Activated CD8-positive, alpha-beta T cell treated with anti-CD3 and anti-CD28 coated beads for 36 hours (primary cell): ENCODE measurements around the gene WDR82. TPM values are rescaled to one million over a fixed set of nuclear protein-coding genes. Genes with fewer than 3 reads are reported as not detected.

ENCODE experiments used
- ATAC-seq: fragments of 200-7000 bp; cut with Tn5 transposase; one replicate; pipeline ENCODE4 v1.10.0; 2021; ENCODE audit warnings: mild to moderate bottlenecking, moderate library complexity
- CTCF ChIA-PET: fragments of 350-600 bp; sonication (Branson Sonifier 250); formaldehyde crosslinking; loops from one replicate; lab custom pipeline; 2021; ENCODE audit warnings: antibody characterized with exemption; lab: Charles Lee
- POLR2A ChIA-PET: fragments of 350-600 bp; sonication (Branson Sonifier 250); formaldehyde crosslinking; loops from one replicate; lab custom pipeline; 2021; ENCODE audit warnings: antibody characterized with exemption; lab: Charles Lee
- DNase-seq: peaks from one replicate; pipeline ENCODE4 v3.0.0-alpha.2; 2020
- H3K27ac Mint-ChIP-seq: one replicate; pipeline ENCODE4 v1.8.0; 2021; ENCODE audit warnings: mild to moderate bottlenecking, mixed read lengths
- H3K27me3 Mint-ChIP-seq: one replicate; pipeline ENCODE4 v1.8.0; 2021; ENCODE audit warnings: mixed read lengths
- H3K36me3 Mint-ChIP-seq: one replicate; pipeline ENCODE4 v1.8.0; 2021; ENCODE audit warnings: low read depth, mixed read lengths
- H3K4me1 Mint-ChIP-seq: one replicate; pipeline ENCODE4 v1.8.0; 2021; ENCODE audit warnings: low read depth, mixed read lengths
- H3K4me3 Mint-ChIP-seq: one replicate; pipeline ENCODE4 v1.8.0; 2021; ENCODE audit warnings: mild to moderate bottlenecking, moderate library complexity, mixed read lengths
- H3K9me3 Mint-ChIP-seq: one replicate; pipeline ENCODE4 v1.8.0; 2021; ENCODE audit warnings: mixed read lengths
- CTCF ChIP-seq: fragments of 200-600 bp; IDR thresholded peaks from one replicate; pipeline ENCODE4 v1.8.0; 2022; ENCODE audit warnings: antibody characterized with exemption, mild to moderate bottlenecking
- intact Hi-C: fragments of 100-400 bp; cut with micrococcal nuclease; formaldehyde crosslinking; loops from one replicate; pipeline ENCODE4 v1.10.0; 2022
- total RNA-seq, 2 experiments: library from RNA; stranded (reverse); gene quantifications; one replicate each; pipeline ENCODE4 v1.2.3, GENCODE V29; 2021

The WDR82 gene
- total RNA-seq, 2 experiments from 2014 or later: 103 to 105 TPM

GRCh38 chr3:52270252-52270754 is 8.1 kb downstream of the WDR82 start:
- H3K4me3 Mint-ChIP-seq: peak overlapping the region; percentile 99
- H3K27ac Mint-ChIP-seq: peak overlapping the region; percentile 96
- intact Hi-C loops: no loop called here
- no peak for ATAC-seq
- H3K4me1 Mint-ChIP-seq: peaks cover 81% of the 10 kb centered on the region
- no peaks in the 10 kb centered on the region for H3K9me3 Mint-ChIP-seq
- peak; percentile 15 for TF ChIP-seq CTCF
- DNase-seq: no peak
- peaks cover 91% of the 10 kb centered on the region for H3K36me3 Mint-ChIP-seq
- POLR2A ChIA-PET: interaction anchor here (2.4 to 31.0 kb wide), 5 partner anchors 10 to 36 kb away, joined by 9 to 949 read pairs (median 26); partner anchors contain the start of genes PPM1M, TLR9, TWF2 and WDR82
- no peaks in the 10 kb centered on the region for H3K27me3 Mint-ChIP-seq
- CTCF ChIA-PET: interaction anchor here (1.2 to 2.7 kb wide), 8 partner anchors 12 to 69 kb away, joined by 6 to 17 read pairs (median 8); partner anchors contain the start of gene TWF2

DNA sequence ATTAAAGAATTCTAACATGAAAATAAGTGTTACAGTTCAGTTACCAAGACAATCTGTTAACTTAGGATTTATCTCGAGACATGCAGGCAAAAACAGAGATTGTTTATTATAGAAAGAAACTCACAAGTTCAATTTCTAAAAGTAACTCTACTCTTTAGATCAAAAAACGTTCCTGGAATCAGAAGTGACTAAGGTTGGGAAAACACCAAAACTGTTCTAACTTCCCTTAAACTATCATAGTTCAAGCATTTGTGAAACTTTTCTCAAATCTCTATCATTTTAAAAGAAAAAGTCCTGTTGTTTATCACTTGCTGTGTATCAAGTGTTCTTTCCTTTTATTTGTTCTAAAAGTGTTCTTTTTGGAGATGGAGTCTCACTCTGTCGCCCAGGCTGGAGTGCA is 8.7 kb downstream of the WDR82 start:
- H3K27ac Mint-ChIP-seq: peak overlapping the region; percentile 96
- H3K4me1 Mint-ChIP-seq: peaks cover 81% of the 10 kb centered on the region
- ATAC-seq (no peak), DNase-seq (no peak)
- intact Hi-C loops: no loop called here
- POLR2A ChIA-PET: interaction anchor here (3.7 to 31.0 kb wide), 4 partner anchors 10 to 35 kb away, joined by 19 to 949 read pairs (median 48); partner anchors contain the start of genes PPM1M, TLR9, TWF2 and WDR82
- H3K36me3 Mint-ChIP-seq: peaks cover 89% of the 10 kb centered on the region
- H3K4me3 Mint-ChIP-seq: peak overlapping the region; percentile 99
- H3K9me3 Mint-ChIP-seq: no peaks in the 10 kb centered on the region
- no peak for TF ChIP-seq CTCF
- CTCF ChIA-PET: interaction anchor here (2.3 kb wide), 1 partner anchor 21 kb away, joined by 7 read pairs; no protein-coding TSS in a partner anchor
- no peaks in the 10 kb centered on the region for H3K27me3 Mint-ChIP-seq

- TF ChIP-seq CTCF: no peak
- peaks cover 86% of the 10 kb centered on the region for H3K4me1 Mint-ChIP-seq
- peaks cover 89% of the 10 kb centered on the region for H3K36me3 Mint-ChIP-seq
- H3K27ac Mint-ChIP-seq: peak overlapping the region; percentile 96
- CTCF ChIA-PET: interaction anchor here (0.9 to 1.9 kb wide), 4 partner anchors 12 to 70 kb away, joined by 3 to 6 read pairs (median 4); no protein-coding TSS in a partner anchor
- DNase-seq (peak; percentile 70), ATAC-seq (peak; percentile 68)
- intact Hi-C loops: no loop called here
- H3K4me3 Mint-ChIP-seq: peak overlapping the region; percentile 47
- POLR2A ChIA-PET: interaction anchor here (0.6 to 31.0 kb wide), 5 partner anchors 12 to 90 kb away, joined by 3 to 949 read pairs (median 16); partner anchors contain the start of genes PPM1M, TLR9, TWF2 and WDR82
- H3K9me3 Mint-ChIP-seq: no peaks in the 10 kb centered on the region
- no peaks in the 10 kb centered on the region for H3K27me3 Mint-ChIP-seq
Measured at GRCh38 chr3:52268036-52268435, 10.4 kb downstream of the WDR82 start.

GRCh38 chr3:52265387-52265786 is 13.1 kb downstream of the WDR82 start:
- Mint-ChIP-seq H3K36me3 (peaks cover 90% of the 10 kb centered on the region), H3K9me3 (no peaks in the 10 kb centered on the region), H3K27me3 (no peaks in the 10 kb centered on the region), H3K4me1 (peaks cover 86% of the 10 kb centered on the region), H3K27ac (peak overlapping the region; percentile 38), H3K4me3 (no peak overlapping the region)
- CTCF ChIA-PET: interaction anchor here (2.8 kb wide), 1 partner anchor 12 kb away, joined by 13 read pairs; no protein-coding TSS in a partner anchor
- ATAC-seq (no peak), DNase-seq (no peak)
- intact Hi-C loops: no loop called here
- POLR2A ChIA-PET: interaction anchor here (3.0 to 31.0 kb wide), 2 partner anchors 11 to 31 kb away, joined by 16 to 949 read pairs; partner anchors contain the start of genes PPM1M, TLR9 and TWF2
- TF ChIP-seq CTCF: no peak

DNA sequence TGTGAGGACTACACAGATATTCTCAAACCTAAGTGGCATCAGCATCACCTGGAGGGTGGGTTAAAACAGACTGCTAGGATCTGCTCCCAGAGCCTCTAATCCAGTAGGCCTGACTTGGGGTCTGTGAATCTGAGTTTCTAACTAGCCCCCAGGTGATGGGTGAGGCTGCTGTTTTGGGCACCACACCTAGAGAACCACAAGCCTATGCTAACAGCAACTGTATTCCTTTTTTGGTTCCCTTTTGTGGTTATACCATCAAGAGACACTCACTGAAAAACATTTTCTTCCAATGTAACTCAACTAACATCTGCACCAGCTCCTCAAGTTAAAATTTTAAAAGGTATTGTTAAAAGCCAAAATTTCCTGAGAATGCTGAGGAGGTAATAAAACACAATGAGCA is 16.0 kb downstream of the WDR82 start:
- no peaks in the 10 kb centered on the region for H3K9me3 Mint-ChIP-seq
- peaks cover 94% of the 10 kb centered on the region for H3K36me3 Mint-ChIP-seq
- CTCF ChIA-PET: interaction anchor here (1.0 to 2.8 kb wide), 5 partner anchors 9 to 77 kb away, joined by 3 to 13 read pairs (median 5); no protein-coding TSS in a partner anchor
- intact Hi-C loops: no loop called here
- H3K27ac Mint-ChIP-seq: peak overlapping the region; percentile 80
- no peak for DNase-seq
- POLR2A ChIA-PET: interaction anchor here (1.5 to 31.0 kb wide), 4 partner anchors 9 to 28 kb away, joined by 5 to 949 read pairs (median 24); partner anchors contain the start of genes PPM1M, TLR9, TWF2 and WDR82
- no peak overlapping the region for H3K4me3 Mint-ChIP-seq
- H3K27me3 Mint-ChIP-seq: no peaks in the 10 kb centered on the region
- H3K4me1 Mint-ChIP-seq: peaks cover 82% of the 10 kb centered on the region
- TF ChIP-seq CTCF: no peak
- ATAC-seq: no peak
